GM20000 (cell line): Measurements from ENCODE around the gene G6PC1.
"Not testable (repeated sequence)": the region's sequence is repeated elsewhere in the genome, so short reads cannot be mapped to it uniquely, and the experiment has no call there.

Experiments used
- DNase-seq: peaks from one replicate; pipeline ENCODE4 v3.0.0; 2012; ENCODE audit warnings: low spot score
- TF ChIP-seq, protein P1 (sequence below): IDR thresholded peaks from 2 replicates; pipeline ENCODE4 v1.5.1; 2012; ENCODE audit warnings: mild to moderate bottlenecking, control low read depth; ENCODE audit errors: extremely low read depth, missing control alignments

G6PC1 gene

DNA sequence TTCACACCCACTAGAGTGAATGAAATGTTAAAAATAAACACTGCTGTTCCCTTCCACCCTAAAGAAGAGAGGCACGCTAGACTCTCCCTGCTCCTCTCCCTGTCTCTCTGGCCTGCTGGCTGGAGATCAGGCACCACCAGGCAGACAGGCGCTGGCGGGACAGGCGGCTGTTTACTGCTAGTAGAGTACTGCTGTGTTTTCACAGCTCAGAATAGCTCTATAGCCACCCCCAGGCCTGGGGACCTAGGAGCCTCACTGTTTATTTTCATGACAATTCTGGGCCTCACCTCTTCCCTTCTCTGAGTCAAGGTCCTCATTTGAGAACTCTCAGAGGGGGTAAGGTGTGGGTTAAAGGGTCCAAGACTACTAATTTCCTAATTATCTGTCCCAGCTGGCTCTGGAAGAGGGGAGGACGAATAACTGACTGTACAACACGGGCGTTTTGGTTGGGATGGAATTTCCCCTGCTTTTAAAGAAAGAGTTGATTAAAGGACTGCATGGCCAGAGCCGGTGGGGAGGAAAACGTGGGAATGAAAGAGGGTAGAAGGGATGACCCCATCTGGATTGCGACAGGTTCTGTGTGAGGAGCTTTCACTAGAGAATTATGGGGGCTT lies 9.0 kb upstream of the G6PC1 start:
- TF ChIP-seq, protein P1, sequence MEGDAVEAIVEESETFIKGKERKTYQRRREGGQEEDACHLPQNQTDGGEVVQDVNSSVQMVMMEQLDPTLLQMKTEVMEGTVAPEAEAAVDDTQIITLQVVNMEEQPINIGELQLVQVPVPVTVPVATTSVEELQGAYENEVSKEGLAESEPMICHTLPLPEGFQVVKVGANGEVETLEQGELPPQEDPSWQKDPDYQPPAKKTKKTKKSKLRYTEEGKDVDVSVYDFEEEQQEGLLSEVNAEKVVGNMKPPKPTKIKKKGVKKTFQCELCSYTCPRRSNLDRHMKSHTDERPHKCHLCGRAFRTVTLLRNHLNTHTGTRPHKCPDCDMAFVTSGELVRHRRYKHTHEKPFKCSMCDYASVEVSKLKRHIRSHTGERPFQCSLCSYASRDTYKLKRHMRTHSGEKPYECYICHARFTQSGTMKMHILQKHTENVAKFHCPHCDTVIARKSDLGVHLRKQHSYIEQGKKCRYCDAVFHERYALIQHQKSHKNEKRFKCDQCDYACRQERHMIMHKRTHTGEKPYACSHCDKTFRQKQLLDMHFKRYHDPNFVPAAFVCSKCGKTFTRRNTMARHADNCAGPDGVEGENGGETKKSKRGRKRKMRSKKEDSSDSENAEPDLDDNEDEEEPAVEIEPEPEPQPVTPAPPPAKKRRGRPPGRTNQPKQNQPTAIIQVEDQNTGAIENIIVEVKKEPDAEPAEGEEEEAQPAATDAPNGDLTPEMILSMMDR = no peak
- no peak for DNase-seq

DNA sequence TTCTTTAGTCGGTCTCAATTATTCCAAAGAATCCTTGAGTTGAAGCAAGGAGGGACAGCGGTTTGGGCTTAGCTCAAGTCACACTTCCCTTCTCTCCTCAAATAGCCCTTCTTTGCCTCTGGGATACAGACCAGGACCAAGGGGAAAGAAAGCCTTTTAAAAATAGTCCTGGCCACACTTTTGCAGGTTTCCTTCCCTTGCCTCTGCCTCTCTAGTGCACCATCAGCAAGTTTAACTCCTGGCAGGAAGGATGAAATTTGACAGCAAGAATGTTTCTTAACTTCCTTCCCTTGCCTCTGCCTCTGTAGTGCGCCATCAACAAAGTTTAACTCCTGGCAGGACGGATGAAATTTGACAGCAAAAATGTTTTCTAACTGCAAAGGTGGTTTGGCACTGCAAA lies 7.2 kb upstream of the G6PC1 start:
- TF ChIP-seq, protein P1 = no peak
- DNase-seq = no peak

DNA sequence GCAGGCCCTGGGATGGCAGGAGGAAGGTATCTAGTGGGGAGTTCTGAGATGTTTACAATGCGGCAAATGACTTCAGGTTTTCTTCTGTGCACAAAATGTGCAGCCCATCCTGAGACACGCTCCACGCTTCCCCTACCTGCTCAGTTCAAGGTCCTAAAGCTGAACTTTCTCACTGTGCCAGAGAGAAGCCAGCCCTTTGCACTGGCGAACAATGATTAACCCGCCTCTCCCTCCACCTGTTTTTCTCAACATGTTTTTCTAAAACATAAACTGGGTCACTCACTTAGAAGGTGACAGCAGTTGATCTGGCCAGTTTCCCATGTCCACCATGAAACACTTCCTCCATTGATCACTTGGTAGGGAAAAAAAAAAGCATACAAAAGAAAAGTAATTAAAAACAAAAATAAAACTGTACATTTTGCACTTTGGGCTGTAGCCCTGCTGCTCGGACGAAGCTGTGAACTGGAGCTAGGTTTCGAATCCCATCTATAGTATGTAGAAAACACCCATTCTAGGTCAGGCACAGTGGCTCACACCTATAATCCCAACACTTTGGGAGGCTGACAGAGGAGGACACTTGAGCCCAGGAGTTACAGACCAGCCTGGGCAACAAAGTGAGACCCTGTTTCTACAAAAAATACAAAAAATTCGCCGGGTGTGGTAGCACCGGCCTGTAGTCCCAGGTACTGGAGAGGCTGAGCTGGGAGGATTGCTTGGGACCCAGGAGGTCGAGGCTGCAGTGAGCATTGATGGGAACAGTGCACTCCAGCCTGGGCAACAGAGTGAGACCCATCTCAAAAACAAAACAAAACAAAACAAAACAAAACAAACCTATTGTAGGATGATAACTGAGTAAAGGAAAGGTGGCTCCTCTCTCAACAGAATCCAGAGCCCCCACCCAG lies 6.1 kb upstream of the G6PC1 start:
- no peak for DNase-seq
- TF ChIP-seq, protein P1 = no peak

DNA sequence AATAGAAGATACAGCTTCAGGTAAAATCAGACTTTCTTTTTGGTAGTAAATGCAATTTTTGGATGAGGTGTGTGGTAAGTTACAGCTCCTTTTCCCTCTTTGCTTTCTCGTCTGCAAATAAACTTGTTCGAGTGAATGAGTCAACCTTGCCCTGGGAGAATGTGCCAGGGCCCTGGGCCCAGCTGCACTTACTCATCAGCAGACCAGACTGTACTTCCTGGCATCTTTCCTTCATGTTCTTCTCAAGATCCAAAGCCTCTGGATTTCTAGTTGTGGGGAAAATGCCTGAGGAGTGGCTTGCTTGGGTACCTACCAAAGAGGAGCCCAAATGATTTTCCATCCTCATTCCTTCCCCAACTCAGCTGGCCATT lies 5.4 kb upstream of the G6PC1 start:
- TF ChIP-seq, protein P1 = no peak
- DNase-seq = no peak

DNA sequence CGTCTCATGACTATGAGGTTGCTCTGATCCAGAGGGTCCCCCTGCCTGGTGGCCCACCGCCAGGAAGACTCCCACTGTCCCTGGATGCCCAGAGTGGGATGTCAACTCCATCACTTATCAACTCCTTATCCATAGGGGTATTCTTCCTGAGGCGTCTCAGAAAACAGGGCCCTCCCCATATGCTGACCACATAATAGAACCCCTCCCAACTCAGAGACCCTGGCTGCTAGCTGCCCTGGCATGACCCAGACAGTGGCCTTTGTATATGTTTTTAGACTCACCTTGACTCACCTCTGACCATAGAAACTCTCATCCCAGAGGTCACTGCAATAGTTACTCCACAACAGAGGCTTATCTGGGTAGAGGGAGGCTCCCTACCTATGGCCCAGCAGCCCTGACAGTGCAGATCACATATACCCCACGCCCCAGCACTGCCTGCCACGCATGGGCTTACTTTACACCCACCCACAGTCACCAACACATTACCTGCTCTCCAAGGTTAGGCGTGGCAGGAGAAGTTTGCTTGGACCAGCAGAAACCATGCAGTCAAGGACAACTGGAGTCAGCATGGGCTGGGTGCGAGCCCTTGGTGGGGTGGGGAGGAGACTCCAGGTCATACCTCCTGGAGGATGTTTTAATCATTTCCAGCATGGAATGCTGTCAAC lies 2.3 kb upstream of the G6PC1 start:
- TF ChIP-seq, protein P1 = no peak
- DNase-seq = no peak

DNA sequence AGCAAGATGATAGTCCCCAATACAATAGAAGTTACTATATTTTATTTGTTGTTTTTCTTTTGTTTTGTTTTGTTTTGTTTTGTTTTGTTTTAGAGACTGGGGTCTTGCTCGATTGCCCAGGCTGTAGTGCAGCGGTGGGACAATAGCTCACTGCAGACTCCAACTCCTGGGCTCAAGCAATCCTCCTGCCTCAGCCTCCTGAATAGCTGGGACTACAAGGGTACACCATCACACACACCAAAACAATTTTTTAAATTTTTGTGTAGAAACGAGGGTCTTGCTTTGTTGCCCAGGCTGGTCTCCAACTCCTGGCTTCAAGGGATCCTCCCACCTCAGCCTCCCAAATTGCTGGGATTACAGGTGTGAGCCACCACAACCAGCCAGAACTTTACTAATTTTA lies 618 bp upstream of the G6PC1 start:
- not testable (repeated sequence) for DNase-seq

DNA sequence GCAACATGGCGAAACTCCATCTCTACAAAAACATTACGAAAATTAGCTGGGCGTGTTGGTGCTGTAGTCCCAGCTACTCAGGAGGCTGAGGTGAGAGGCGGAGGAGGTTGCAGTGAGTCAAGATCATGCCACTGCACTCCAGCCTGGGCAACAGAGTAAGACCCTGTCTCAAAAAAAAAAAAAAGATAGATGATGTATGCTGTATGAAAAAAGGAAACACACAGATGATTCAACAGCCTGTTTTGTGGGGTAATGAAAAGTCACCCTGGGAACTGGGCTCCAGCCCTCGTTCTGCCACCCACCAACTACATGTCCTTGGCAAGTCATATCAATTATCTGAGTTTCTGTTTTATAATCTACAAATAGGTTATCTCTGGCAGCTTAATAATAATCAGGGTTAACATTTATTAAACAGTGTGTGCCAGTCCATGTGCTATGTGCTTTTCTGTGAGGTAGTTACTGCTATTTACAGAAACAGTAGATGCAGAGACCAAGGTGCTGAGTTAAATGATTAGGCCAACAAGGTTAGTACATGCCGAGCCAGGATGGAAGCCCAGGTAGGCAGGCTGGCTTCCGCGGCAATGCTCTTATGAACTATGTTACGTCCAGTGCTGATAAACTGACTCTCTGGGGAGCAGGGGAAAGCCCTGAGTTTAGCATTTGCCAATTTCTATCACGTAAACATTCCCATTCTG lies 1.1 kb downstream of the G6PC1 start:
- DNase-seq = no peak
- TF ChIP-seq, protein P1 = no peak
